ENCODE data around the gene KCNG2. TPM values are rescaled to one million over a fixed set of nuclear protein-coding genes. Genes with fewer than 3 reads are reported as not detected.
A peak's percentile ranks its signal among the peaks of the same experiment; 100 is the strongest.

The KCNG2 gene
- total and polyA plus RNA-seq, 4 experiments from 2014 or later: not detected

DNA sequence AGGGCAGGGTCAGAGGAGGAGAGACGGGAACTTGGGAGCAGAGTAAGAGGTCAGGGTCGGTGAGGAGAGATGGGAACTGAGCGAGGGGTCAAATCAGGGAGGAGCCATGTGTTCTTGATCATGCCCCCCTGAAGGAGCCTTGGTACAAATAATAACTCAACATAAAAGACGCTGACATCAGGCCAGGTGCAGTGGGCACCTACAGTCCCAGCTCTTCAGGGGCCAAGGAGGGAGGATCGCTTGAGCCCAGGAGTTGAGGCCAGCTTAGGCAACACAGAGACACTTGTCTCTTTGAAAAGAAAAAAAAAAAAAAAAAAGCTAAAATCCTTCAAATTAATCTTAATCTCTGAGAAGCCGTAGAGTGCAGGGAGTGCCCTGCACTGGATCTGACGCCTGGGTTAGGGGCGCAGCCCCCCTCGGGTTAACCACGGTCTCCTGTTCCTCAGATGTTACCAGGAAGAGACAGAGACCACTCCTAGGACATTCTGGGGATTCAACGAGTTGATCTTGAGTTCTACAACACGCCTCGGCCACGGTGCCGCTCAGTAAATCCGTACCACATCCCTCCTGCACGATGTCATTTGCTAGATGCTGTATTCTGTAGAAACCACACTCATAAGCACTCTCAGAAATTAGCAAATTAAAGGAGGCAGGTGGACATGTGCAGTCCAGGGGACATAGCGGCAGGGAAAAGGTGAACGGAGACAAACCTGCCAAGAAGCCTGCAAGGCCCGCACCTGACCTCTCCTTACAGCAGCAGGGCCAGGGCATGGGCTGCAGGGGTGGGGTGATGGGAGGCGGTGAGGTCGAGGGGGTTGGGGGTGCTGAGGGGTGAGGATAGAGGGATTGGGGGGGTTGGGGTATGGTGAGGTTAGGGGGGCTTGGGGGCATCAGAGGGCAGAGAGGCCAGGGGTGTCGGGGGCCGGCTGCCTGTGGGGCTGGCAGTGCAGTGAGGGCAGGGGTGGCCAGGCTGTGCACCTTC, 124.5 kb downstream of the KCNG2 start:
- DNase-seq: no peak
- Mint-ChIP-seq H3K27me3 (no peaks in the 10 kb centered on the region), H3K27ac (peak overlapping the region in 2 of 7 donors; percentile 48 to 50), H3K4me3 (no peak overlapping the region), H3K4me1 (peaks cover 0 to 3% (median 0%) of the 10 kb centered on the region in 4 donors), H3K36me3 (peaks cover 38 to 40% of the 10 kb centered on the region in 2 donors), H3K9me3 (peaks cover 0 to 2% (median 0%) of the 10 kb centered on the region in 8 donors)
- no peaks in the 10 kb centered on the region for H3K4me1 ChIP-seq (ENCODE audit: insufficient read depth, low read length)
- no peak overlapping the region for H3K4me3 ChIP-seq (ENCODE audit: low read length in 2 of 2)
- no peaks in the 10 kb centered on the region for H3K9me3 ChIP-seq (ENCODE audit: control insufficient read depth in 1 of 2, low read length in 2 of 2)
- H3K27ac ChIP-seq (ENCODE audit: low read depth, low read length): no peak overlapping the region
- intact Hi-C loops (cut with micrococcal nuclease): no loop called here
- ChIA-PET CTCF (ENCODE audit: partially characterized antibody) (no interaction called here), POLR2A (ENCODE audit: partially characterized antibody) (no interaction called here)
- peaks cover 6% of the 10 kb centered on the region for H3K36me3 ChIP-seq (ENCODE audit: insufficient read depth, low read length)
- no peaks in the 10 kb centered on the region for H3K27me3 ChIP-seq (ENCODE audit: insufficient read depth, low read length)

DNA sequence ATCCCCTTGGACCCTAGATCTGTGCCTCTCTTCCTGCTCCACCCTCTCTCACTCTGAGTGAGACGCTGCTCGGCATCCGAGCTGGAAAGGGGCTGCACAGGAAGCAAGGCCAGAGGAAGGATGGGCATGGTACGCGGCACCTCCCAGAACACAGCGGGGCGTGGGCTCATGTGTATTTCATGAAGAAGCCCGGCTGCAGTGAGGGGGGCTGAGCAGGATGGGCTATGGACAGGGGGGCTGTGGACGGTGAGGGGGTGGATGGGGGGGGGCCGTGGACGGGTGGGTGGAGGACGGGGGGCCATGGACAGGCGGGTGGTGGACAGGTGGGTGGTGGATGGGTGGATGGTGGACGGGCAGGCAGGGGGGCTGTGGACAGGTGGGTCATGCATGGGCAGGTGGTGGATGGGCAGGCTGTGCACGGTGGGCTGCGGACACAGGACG, 125.3 kb downstream of the KCNG2 start:
- Histone ChIP-seq H3K4me1 (ENCODE audit: insufficient read depth, low read length) (no peaks in the 10 kb centered on the region), H3K27me3 (ENCODE audit: insufficient read depth, low read length) (no peaks in the 10 kb centered on the region), H3K27ac (ENCODE audit: low read depth, low read length) (no peak overlapping the region), H3K36me3 (ENCODE audit: insufficient read depth, low read length) (peaks cover 6% of the 10 kb centered on the region), H3K4me3 (ENCODE audit: low read length in 2 of 2) (no peak overlapping the region), H3K9me3 (ENCODE audit: control insufficient read depth in 1 of 2, low read length in 2 of 2) (no peaks in the 10 kb centered on the region)
- no peak for DNase-seq
- Mint-ChIP-seq H3K27me3 (no peaks in the 10 kb centered on the region), H3K27ac (no peak overlapping the region), H3K9me3 (peaks cover 0 to 2% (median 0%) of the 10 kb centered on the region in 8 donors), H3K4me1 (peaks cover 0 to under 1% (median 0%) of the 10 kb centered on the region in 4 donors), H3K36me3 (peaks cover 39 to 44% of the 10 kb centered on the region in 2 donors), H3K4me3 (no peak overlapping the region)
- ChIA-PET POLR2A (ENCODE audit: partially characterized antibody) (no interaction called here), CTCF (ENCODE audit: partially characterized antibody) (no interaction called here)
- intact Hi-C loops (cut with micrococcal nuclease): no loop called here

DNA sequence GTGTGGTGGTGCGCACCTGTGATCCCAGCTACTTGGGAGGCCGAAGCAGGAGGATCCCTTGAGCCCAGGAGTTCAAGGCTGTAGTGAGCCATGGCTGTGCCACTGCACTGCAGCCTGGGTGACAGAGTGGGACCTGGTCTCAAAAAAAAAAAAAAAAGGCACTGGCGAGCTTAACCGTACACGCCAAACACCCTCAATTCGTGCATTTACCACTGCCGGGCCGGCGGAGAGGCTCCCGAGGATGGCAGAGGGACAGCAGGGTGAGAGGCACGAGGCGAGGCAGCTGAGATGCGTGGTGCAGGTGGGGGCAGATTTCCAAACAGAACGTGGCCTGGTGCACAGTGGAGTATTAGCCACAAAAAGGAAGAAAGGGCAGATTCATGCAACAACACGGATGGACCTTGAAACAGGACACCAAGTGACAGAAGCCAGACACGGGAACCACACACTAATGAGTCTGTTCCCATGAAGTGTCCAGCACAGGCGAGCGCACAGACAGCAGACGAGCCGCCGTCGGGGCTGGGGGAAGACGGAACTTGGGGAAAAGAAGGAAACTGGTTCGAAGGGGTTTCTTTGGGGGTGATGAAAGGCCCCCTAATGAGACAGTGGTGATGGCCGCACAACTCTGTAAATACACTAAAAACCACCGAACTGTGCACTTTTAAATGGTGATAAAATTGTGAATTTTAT, 126.3 kb downstream of the KCNG2 start:
- Histone ChIP-seq H3K27me3 (ENCODE audit: insufficient read depth, low read length) (no peaks in the 10 kb centered on the region), H3K27ac (ENCODE audit: low read depth, low read length) (no peak overlapping the region), H3K9me3 (ENCODE audit: control insufficient read depth in 1 of 2, low read length in 2 of 2) (peaks cover 0 to 2% of the 10 kb centered on the region in 2 donors), H3K4me1 (ENCODE audit: insufficient read depth, low read length) (no peaks in the 10 kb centered on the region), H3K36me3 (ENCODE audit: insufficient read depth, low read length) (peaks cover 5% of the 10 kb centered on the region), H3K4me3 (ENCODE audit: low read length in 2 of 2) (no peak overlapping the region)
- Mint-ChIP-seq H3K27me3 (no peaks in the 10 kb centered on the region), H3K4me3 (no peak overlapping the region), H3K36me3 (peaks cover 47 to 54% of the 10 kb centered on the region in 2 donors), H3K27ac (no peak overlapping the region), H3K4me1 (peaks cover 0 to 6% (median 0%) of the 10 kb centered on the region in 4 donors), H3K9me3 (peaks cover 0 to 5% (median 4%) of the 10 kb centered on the region in 8 donors)
- intact Hi-C loops (cut with micrococcal nuclease): no loop called here
- POLR2A ChIA-PET (ENCODE audit: partially characterized antibody): no interaction called here
- CTCF ChIA-PET (ENCODE audit: partially characterized antibody): no interaction called here
- DNase-seq: no peak

- Histone ChIP-seq H3K4me3 (ENCODE audit: low read length in 2 of 2) (no peak overlapping the region), H3K36me3 (ENCODE audit: insufficient read depth, low read length) (peaks cover 5% of the 10 kb centered on the region), H3K4me1 (ENCODE audit: insufficient read depth, low read length) (no peaks in the 10 kb centered on the region), H3K9me3 (ENCODE audit: control insufficient read depth in 1 of 2, low read length in 2 of 2) (peaks cover 0 to 4% of the 10 kb centered on the region in 2 donors), H3K27me3 (ENCODE audit: insufficient read depth, low read length) (no peaks in the 10 kb centered on the region), H3K27ac (ENCODE audit: low read depth, low read length) (no peak overlapping the region)
- H3K4me3 Mint-ChIP-seq: no peak overlapping the region
- peaks cover 0 to 15% (median 14%) of the 10 kb centered on the region in 8 donors for H3K9me3 Mint-ChIP-seq
- peaks cover 0 to 6% (median under 1%) of the 10 kb centered on the region in 4 donors for H3K4me1 Mint-ChIP-seq
- intact Hi-C loops (cut with micrococcal nuclease): no loop called here
- ChIA-PET POLR2A (ENCODE audit: partially characterized antibody) (no interaction called here), CTCF (ENCODE audit: partially characterized antibody) (interaction anchor here (0.6 kb wide), 1 partner anchor 1259 kb away, joined by 3 read pairs; no protein-coding TSS in a partner anchor)
- no peaks in the 10 kb centered on the region for H3K27me3 Mint-ChIP-seq
- DNase-seq: no peak
- H3K27ac Mint-ChIP-seq: no peak overlapping the region
- peaks cover 57 to 65% of the 10 kb centered on the region in 2 donors for H3K36me3 Mint-ChIP-seq
These were observed 127.3 kb downstream of the KCNG2 start for GRCh38 chr18:79924814-79925731.

- no peak overlapping the region for H3K4me3 Mint-ChIP-seq
- H3K4me3 ChIP-seq (ENCODE audit: low read length in 2 of 2): no peak overlapping the region
- H3K27me3 Mint-ChIP-seq: no peaks in the 10 kb centered on the region
- CTCF ChIA-PET (ENCODE audit: partially characterized antibody): no interaction called here
- H3K27me3 ChIP-seq (ENCODE audit: insufficient read depth, low read length): no peaks in the 10 kb centered on the region
- no peak for DNase-seq
- peaks cover 0 to 4% of the 10 kb centered on the region in 2 donors for H3K9me3 ChIP-seq (ENCODE audit: control insufficient read depth in 1 of 2, low read length in 2 of 2)
- H3K36me3 ChIP-seq (ENCODE audit: insufficient read depth, low read length): peaks cover 5% of the 10 kb centered on the region
- POLR2A ChIA-PET (ENCODE audit: partially characterized antibody): no interaction called here
- peaks cover 0 to 6% (median 1%) of the 10 kb centered on the region in 4 donors for H3K4me1 Mint-ChIP-seq
- H3K27ac ChIP-seq (ENCODE audit: low read depth, low read length): no peak overlapping the region
- peak overlapping the region in 3 of 7 donors; percentile 12 to 52 (median 19) for H3K27ac Mint-ChIP-seq
- H3K9me3 Mint-ChIP-seq: peaks cover 0 to 27% (median 23%) of the 10 kb centered on the region in 8 donors
- H3K4me1 ChIP-seq (ENCODE audit: insufficient read depth, low read length): no peaks in the 10 kb centered on the region
- intact Hi-C loops (cut with micrococcal nuclease): no loop called here
- H3K36me3 Mint-ChIP-seq: peaks cover 63 to 71% of the 10 kb centered on the region in 2 donors
These were observed 128.6 kb downstream of the KCNG2 start for GRCh38 chr18:79926306-79926705.

DNA sequence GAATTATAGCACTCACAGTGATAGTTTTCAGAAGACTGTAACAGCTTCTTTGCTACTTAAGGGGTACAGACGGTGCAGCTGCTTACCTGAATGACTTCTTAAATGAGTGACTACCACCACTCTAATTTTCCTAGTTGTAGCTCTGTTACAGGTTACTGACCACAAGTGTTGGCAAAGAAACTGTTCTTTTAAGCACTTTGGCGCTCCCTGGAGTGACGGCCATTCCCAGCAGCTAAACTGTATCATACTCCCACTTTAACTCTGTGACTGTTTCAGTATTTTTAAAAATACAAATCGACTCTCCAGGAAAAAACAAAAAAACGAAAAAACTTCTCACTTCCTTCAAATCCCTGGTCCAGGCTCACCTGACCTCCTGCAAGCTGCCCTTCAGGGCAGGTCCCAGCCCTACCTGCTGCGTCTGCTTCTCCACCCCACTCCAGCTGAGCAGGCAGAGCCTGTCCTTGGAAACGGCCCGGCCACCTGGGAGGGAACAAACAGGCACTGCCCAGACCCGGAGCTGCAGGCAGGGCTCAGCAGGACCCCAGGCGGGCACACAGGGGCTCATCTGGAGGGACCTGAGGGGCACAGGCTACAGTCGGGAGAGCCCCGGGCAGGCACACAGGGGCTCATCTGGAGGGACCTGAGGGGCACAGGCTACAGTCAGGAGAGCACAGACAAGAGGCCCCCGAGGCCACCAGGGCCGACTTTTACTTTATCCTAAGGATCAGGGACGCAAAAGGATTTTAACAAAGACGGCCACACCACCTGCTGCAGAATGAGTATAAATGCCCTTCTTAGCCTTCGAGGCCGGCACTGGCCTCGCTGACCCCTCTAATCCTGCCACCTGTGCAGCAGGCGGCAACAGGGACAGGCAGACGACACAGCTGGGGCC, 129.2 kb downstream of the KCNG2 start:
- DNase-seq: no peak
- Histone ChIP-seq H3K27me3 (ENCODE audit: insufficient read depth, low read length) (no peaks in the 10 kb centered on the region), H3K4me1 (ENCODE audit: insufficient read depth, low read length) (no peaks in the 10 kb centered on the region), H3K36me3 (ENCODE audit: insufficient read depth, low read length) (peaks cover 5% of the 10 kb centered on the region), H3K9me3 (ENCODE audit: control insufficient read depth in 1 of 2, low read length in 2 of 2) (peaks cover 0 to 4% of the 10 kb centered on the region in 2 donors), H3K27ac (ENCODE audit: low read depth, low read length) (no peak overlapping the region), H3K4me3 (ENCODE audit: low read length in 2 of 2) (no peak overlapping the region)
- Mint-ChIP-seq H3K27me3 (no peaks in the 10 kb centered on the region), H3K36me3 (peaks cover 63 to 72% of the 10 kb centered on the region in 2 donors), H3K4me3 (no peak overlapping the region), H3K4me1 (peaks cover 0 to 6% (median 2%) of the 10 kb centered on the region in 4 donors), H3K27ac (no peak overlapping the region), H3K9me3 (peaks cover 0 to 32% (median 26%) of the 10 kb centered on the region in 8 donors)
- ChIA-PET POLR2A (ENCODE audit: partially characterized antibody) (no interaction called here), CTCF (ENCODE audit: partially characterized antibody) (no interaction called here)
- intact Hi-C loops (cut with micrococcal nuclease): no loop called here
